Measurements from ENCODE around the gene ZNF454.

ZNF454 gene
- total RNA-seq, result 0 to 0.08 (median 0) reads per million in 18 experiments

GRCh38 chr5:178940569-178941360 is at the start of gene ZNF454:
Gene ZNF454, plus strand, starts transcription at chr5:178941198. Its CDS starts 1,594 bp downstream, at chr5:178942792.
- DNase-seq, result no peak

DNA sequence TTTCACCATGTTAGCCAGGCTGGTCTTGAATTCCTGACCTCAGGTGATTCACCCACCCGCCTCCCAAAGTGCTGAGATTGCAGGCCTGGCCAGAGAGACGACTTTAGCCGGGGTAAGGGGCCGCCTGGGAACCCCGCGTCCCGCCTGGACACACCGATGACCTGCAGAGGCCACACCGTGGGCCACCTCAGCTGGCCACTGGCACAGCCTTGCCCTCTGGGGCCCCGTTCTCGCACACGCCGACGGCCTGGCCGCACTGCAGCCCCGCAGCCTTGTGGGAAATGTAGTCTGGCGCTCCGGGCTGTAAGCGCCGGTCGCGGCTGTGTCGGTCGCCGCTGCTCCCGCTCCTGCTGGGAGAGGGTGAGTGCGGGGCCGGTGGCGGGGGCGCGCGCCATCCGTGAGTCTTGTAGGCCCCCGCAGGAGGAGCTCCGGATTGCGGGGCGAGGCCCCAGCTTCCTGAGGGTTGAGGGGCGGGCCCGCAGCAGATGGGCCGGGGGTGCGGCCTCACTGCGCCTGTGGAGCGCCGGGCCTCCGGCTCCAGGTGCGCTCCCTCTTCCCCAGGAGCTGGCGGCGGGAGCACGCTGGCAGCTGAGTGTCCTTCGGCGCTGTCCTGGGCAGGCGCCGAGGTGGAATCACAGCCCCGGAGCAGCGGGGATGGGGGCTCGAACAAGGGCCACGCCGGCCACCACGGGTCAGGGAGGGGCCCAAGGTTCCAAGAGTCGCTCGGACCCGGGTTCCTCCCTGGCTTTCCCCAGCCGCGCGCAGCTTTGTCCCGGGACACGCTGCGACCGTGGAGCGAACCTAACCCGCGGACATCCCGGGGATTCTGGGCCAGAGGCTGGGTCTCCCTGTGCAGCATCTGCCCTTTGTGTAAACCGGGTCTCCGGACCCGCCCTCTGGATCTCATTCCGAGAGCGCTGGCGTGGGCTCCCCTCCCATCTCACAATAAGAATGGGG is 45.1 kb upstream of the ZNF454 start, which contains the start of gene ZFP2:
Gene ZFP2 (plus strand): TSS at position 299 of the 957 bp plus-strand sequence. CDS start 35,401 bp downstream, outside the sequence.
- DNase-seq, result peak in 1 of 2 donors; percentile 21

- DNase-seq, result no peak
These were observed 41.7 kb upstream of the ZNF454 start for GRCh38 chr5:178899289-178899688.

GRCh38 chr5:178902849-178903248 is 38.1 kb upstream of the ZNF454 start:
- no peak for DNase-seq

GRCh38 chr5:178931846-178932760 is 8.9 kb upstream of the ZNF454 start:
- no peak for DNase-seq

GRCh38 chr5:178941361-178941760 is 363 bp downstream of the ZNF454 start:
- no peak for DNase-seq

GRCh38 chr5:178965465-178966055 is 24.6 kb downstream of the ZNF454 start:
- DNase-seq, result no peak

DNA sequence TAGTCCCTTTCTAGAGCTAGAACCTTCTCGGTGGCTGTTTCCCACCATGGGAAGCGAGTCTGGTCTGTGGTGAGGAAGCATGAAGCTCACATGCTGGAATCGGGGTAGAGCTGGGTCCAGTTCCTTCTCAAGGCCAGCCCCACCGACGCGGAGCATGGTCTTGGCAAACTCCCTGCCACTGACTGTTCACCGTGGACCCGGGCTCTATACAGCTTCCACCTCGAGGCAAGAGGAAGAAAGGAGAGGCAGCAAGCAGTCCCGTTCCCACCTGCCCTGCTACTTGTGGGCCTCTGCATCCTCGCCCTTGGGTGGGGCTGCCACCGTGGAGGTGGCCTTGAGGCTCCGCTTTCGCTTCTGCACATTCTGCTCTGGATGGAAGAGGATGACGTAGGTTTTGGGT is 40.4 kb downstream of the ZNF454 start:
- no peak for DNase-seq

DNA sequence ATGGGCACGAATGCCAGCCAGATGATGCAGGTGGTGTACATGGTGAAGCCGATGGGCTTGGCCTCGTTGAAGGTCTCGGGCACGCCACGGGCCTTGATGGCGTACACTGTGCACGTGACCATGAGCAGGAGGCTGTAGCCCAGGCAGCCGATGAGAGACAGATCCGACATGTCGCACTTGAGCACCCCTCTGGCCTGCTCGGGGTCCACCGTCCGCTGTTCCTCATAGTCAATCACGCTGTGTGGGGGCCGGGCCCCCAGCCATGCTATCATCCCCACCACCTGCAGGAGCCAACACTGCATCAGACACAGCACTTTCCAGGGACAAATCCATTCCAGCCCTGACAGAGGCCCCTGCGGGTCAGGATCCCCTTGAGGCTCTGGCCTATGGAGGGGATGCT is 41.9 kb downstream of the ZNF454 start:
- DNase-seq, result no peak

GRCh38 chr5:178983728-178984127 is 42.7 kb downstream of the ZNF454 start:
- DNase-seq, result no peak

GRCh38 chr5:178984145-178985072 is 43.4 kb downstream of the ZNF454 start:
- DNase-seq, result no peak

DNA sequence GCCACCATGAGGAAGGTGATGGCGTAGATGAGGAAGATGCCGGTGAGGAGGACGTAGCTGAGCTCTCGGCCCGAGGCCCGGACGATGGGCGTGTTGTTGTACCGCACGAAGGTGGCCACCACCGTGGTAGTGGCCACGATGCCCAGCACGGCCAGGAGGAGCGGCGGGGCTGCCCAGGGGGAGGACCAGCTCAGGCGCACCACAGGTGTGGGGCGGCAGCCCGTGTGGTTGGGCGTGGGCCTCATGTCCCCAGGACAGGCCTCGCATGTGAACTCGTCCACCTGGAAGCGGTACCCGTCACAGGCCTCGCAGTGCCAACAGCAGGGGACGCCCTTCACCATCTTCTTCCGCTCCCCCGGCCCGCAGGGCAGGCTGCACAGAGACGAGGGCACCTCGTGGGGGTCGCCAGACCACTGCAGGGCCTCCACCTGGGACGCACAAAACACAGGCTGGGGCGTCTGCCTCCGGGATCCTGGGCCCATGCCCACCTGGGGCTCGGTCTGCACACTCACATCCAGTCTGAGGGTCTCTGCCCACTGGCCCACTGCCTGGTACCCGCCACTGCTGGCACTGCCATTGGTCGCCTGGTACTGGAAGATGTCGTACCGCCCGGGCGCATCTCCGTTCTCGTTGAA is 45.4 kb downstream of the ZNF454 start:
- DNase-seq, result no peak

DNA sequence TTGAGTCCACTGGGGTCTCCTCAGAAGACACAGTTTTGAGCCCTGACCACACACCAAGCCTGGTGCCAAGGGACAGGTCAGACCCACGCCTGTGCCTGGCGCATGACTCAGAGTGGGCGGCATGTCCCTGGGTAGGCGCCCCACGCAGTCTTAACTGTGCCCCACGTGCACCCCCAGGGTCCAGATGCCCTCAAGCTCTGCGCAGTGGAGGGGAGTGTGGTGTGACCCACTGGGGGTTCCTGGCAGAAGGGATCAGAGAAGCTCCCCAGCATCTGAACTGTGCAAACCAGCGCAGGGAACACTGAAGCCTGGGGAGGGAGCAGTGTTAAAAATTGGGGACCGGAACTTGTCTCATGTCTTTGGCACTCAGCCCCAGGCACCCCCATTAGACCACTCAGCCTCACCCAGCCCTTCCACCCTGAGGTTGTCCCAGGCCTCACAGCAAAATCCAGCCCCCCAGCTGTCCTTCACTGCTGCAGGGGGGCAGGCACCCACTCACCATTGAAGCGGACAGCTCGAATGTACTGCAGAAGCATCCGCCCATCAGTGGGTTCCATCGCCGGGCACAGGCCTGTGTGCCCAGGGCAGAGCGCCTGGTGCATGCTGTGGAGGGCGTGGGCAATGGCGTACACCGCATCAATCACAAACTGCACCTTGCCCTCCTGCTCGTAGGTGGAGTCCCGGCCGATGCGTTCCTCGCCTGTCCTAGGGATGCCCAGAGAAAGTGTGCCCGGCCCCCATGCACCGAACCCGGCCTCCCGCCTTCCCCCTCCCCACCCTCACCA is 47.6 kb downstream of the ZNF454 start:
- no peak for DNase-seq

DNA sequence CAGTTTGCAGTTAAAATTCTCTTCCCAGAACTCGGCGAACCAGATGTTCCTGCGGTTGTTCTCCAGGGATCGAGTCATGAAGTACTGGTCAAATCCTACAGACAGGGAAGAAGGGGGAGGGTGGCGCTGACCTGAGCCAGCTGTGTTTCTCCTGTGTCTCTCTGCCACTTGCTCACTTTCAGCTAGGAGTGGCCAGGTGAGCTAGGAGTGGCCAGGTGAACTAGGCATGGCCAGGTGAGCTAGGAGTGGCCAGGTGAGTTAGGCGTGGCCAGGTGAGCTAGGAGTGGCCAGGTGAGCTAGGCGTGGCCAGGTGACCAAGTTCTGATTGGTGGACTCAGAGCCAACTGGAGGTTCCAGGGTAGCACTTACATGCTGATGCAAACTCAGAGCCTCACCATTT is 48.3 kb downstream of the ZNF454 start:
- DNase-seq, result no peak

DNA sequence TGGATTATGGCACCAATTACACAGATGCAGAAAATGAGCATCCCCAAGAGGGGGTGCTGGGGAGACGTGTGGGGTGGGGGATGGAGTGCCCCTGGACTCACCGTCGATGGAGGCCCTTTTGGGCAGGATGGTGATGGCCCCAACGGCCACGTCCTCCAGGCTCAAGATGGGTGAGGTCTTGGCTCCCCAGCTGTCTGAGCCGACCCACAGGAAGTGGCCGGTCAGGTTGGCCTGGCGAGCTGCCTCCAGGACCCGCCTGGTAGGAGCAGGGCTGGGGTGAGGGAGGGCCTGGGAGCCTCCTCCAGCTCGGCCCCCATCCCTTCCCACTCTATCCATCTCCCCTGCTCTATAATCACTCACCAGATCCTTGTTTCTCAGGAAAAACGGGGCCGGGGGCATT is 49.5 kb downstream of the ZNF454 start:
- DNase-seq, result no peak

DNA sequence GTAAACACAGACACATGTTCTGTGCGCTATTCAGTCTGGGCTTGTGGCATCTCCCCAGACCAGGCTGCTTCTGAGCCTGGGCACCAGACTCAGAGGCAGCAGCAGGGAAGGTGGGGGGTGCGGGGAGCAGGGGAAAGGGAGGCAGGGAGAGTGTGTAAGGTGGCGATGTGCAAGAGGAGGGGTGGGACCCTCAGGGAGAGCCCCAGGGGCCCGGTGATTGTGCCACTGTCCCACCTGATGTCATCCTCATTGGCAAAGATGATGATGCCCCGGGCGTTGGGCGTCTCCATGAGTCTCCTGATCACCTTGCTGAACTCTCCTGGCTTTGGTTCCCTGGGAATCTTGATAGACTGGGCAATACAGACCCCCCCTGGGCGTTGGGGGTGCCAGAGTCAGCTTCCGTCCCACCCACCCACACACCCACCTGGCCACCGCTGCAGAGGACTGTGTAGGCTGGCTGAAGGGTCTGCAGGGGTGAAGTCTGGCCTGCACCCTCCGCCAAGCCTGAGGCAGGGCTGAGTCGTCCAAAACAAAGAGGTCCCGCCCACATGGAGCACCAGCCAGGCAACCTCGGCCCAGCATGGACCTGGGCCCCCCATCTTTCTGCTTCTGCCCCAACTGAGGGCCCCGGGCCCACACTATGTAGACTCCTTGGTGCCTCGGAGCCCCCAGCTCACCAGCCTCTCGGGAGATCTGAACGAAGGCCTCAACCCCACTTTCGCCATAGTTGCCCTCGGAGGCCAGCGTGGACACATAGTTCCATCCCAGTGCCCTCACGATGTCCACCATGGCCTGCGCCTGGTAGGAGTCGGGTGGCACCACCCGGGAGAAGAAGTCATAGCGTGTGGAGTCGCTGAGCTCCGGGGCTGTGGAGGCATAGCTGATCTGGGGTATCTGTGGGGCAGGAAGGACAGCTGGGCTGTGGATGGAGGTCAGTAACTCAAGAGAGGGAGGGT is 50.5 kb downstream of the ZNF454 start:
- no peak for DNase-seq

- DNase-seq, result no peak
These were observed 51.4 kb downstream of the ZNF454 start for GRCh38 chr5:178992291-178992895.
